H9 (cell line): ENCODE measurements around the gene MRPL27. TPM values are rescaled to one million over a fixed set of nuclear protein-coding genes. Genes with fewer than 3 reads are reported as not detected.

ENCODE experiments used
- DNase-seq: peaks from one replicate; pipeline ENCODE4 v3.0.0-alpha.2; 2017
- H2AFZ ChIP-seq: one replicate; pipeline ENCODE4 v1.6.1; 2013; ENCODE audit warnings: mild to moderate bottlenecking, low read length, control low read depth, moderate library complexity
- H2AK5ac ChIP-seq: 2 replicates; pipeline ENCODE4 v1.6.1; 2013; ENCODE audit warnings: low read length, control low read depth, mixed read lengths; ENCODE audit not compliant: insufficient read length
- H2BK120ac ChIP-seq: one replicate; pipeline ENCODE4 v1.6.1; 2013; ENCODE audit warnings: low read depth, mild to moderate bottlenecking, low read length, control low read depth, inconsistent platforms; ENCODE audit not compliant: poor library complexity, severe bottlenecking
- H2BK12ac ChIP-seq: 2 replicates; pipeline ENCODE4 v1.6.1; 2013; ENCODE audit warnings: low read length, control low read depth, mixed read lengths, low read depth; ENCODE audit not compliant: insufficient read length
- H2BK15ac ChIP-seq: 2 replicates; pipeline ENCODE4 v1.6.1; 2013; ENCODE audit warnings: low read depth, low read length, control low read depth
- H2BK20ac ChIP-seq: one replicate; pipeline ENCODE4 v1.6.1; 2013; ENCODE audit warnings: low read depth, mild to moderate bottlenecking, low read length, control low read depth, inconsistent platforms; ENCODE audit not compliant: poor library complexity, severe bottlenecking
- H2BK5ac ChIP-seq: 2 replicates; pipeline ENCODE4 v1.6.1; 2013; ENCODE audit warnings: low read length, control low read depth, mixed read lengths; ENCODE audit not compliant: insufficient read length
- H3K14ac ChIP-seq: 2 replicates; pipeline ENCODE4 v1.6.1; 2013; ENCODE audit warnings: low read length, control low read depth; ENCODE audit not compliant: insufficient read depth
- H3K18ac ChIP-seq: 2 replicates; pipeline ENCODE4 v1.6.1; 2013; ENCODE audit warnings: low read depth, mild to moderate bottlenecking, mixed read lengths, low read length, control low read depth; ENCODE audit not compliant: insufficient read length
- H3K23ac ChIP-seq: 2 replicates; pipeline ENCODE4 v1.6.1; 2013; ENCODE audit warnings: low read length, control low read depth, mixed read lengths, low read depth; ENCODE audit not compliant: insufficient read length
- H3K23me2 ChIP-seq: 2 replicates; pipeline ENCODE4 v1.6.1; 2013; ENCODE audit warnings: low read depth, mild to moderate bottlenecking, mixed read lengths, low read length, control low read depth; ENCODE audit not compliant: insufficient read length, poor library complexity, severe bottlenecking
- H3K27ac ChIP-seq: 2 replicates; pipeline ENCODE4 v1.5.1; 2013; ENCODE audit warnings: low read length, control low read depth, mixed read lengths, low read depth; ENCODE audit not compliant: insufficient read length
- H3K27me3 ChIP-seq: 2 replicates; pipeline ENCODE4 v1.6.1; 2013; ENCODE audit warnings: low read length, control low read depth, inconsistent platforms; ENCODE audit not compliant: insufficient read depth
- H3K4ac ChIP-seq: 2 replicates; pipeline ENCODE4 v1.6.1; 2013; ENCODE audit warnings: low read depth, mild to moderate bottlenecking, control low read depth, inconsistent platforms, low read length, moderate library complexity
- H3K4me1 ChIP-seq: 2 replicates; pipeline ENCODE4 v1.6.1; 2013; ENCODE audit warnings: low read length, control low read depth, inconsistent platforms; ENCODE audit not compliant: insufficient read depth
- H3K4me2 ChIP-seq: 2 replicates; pipeline ENCODE4 v1.6.1; 2013; ENCODE audit warnings: low read length, control low read depth, mixed read lengths; ENCODE audit not compliant: insufficient read length, insufficient read depth
- H3K56ac ChIP-seq: 2 replicates; pipeline ENCODE4 v1.6.1; 2013; ENCODE audit warnings: low read depth, mild to moderate bottlenecking, mixed read lengths, low read length, control low read depth; ENCODE audit not compliant: insufficient read length
- H3K79me1 ChIP-seq: 2 replicates; pipeline ENCODE4 v1.6.1; 2013; ENCODE audit warnings: low read depth, mild to moderate bottlenecking, moderate library complexity, low read length, control low read depth, inconsistent platforms; ENCODE audit not compliant: insufficient read depth, poor library complexity, severe bottlenecking
- H3K79me2 ChIP-seq: 2 replicates; pipeline ENCODE4 v1.6.1; 2013; ENCODE audit warnings: low read length, control low read depth, inconsistent platforms; ENCODE audit not compliant: insufficient read depth
- H3K9ac ChIP-seq: 2 replicates; pipeline ENCODE4 v1.6.1; 2013; ENCODE audit warnings: low read length, control low read depth, mixed read lengths; ENCODE audit not compliant: insufficient read length; ENCODE audit errors: extremely low read depth
- H3K9me3 ChIP-seq: one replicate; pipeline ENCODE4 v1.6.1; 2013; ENCODE audit warnings: low read depth, low read length, inconsistent platforms; ENCODE audit not compliant: control insufficient read depth
- H3T11ph ChIP-seq: one replicate; pipeline ENCODE4 v1.6.1; 2013; ENCODE audit warnings: mild to moderate bottlenecking, low read length, control low read depth, inconsistent platforms
- H4K20me1 ChIP-seq: one replicate; pipeline ENCODE4 v1.6.1; 2013; ENCODE audit not compliant: control insufficient read depth, insufficient read length, insufficient read depth
- H4K5ac ChIP-seq: 2 replicates; pipeline ENCODE4 v1.6.1; 2013; ENCODE audit warnings: low read depth, mild to moderate bottlenecking, mixed read lengths, low read length, control low read depth; ENCODE audit not compliant: insufficient read length
- H4K8ac ChIP-seq: replicated peaks from 2 replicates; pipeline ENCODE4 v1.6.1; 2013; ENCODE audit warnings: low read length, control low read depth, mixed read lengths, low read depth; ENCODE audit not compliant: insufficient read length
- H4K91ac ChIP-seq: 2 replicates; pipeline ENCODE4 v1.6.1; 2013; ENCODE audit warnings: low read depth, mild to moderate bottlenecking, moderate library complexity, mixed read lengths, low read length, control low read depth; ENCODE audit not compliant: insufficient read length
- H3K27ac Mint-ChIP-seq, 3 experiments: 2 replicates in 2 of 3; 3 replicates in 1 of 3; pipeline ENCODE4 v1.8.0; 2020 to 2021; ENCODE audit warnings: mixed read lengths in 3 of 3, mild to moderate bottlenecking in 1 of 3, moderate library complexity in 1 of 3
- H3K27me3 Mint-ChIP-seq: 2 replicates; pipeline ENCODE4 v1.8.0; 2021; ENCODE audit warnings: low read depth, mild to moderate bottlenecking, moderate library complexity, mixed read lengths
- H3K36me3 Mint-ChIP-seq, 3 experiments: 2 replicates in 2 of 3; 3 replicates in 1 of 3; pipeline ENCODE4 v1.8.0; 2020 to 2021; ENCODE audit warnings: low read depth in 3 of 3, mixed read lengths in 3 of 3; ENCODE audit not compliant: insufficient read depth in 1 of 3
- H3K4me1 Mint-ChIP-seq, 2 experiments: 2 replicates each; pipeline ENCODE4 v1.8.0; 2020; ENCODE audit warnings: mixed read lengths in 2 of 2
- H3K4me3 Mint-ChIP-seq, 2 experiments: 2 replicates in 1 of 2; 3 replicates in 1 of 2; pipeline ENCODE4 v1.8.0; 2020 to 2021; ENCODE audit warnings: mild to moderate bottlenecking in 2 of 2, mixed read lengths in 2 of 2, moderate library complexity in 1 of 2
- H3K9me3 Mint-ChIP-seq, 2 experiments: 2 replicates in 1 of 2; 3 replicates in 1 of 2; pipeline ENCODE4 v1.8.0; 2020; ENCODE audit warnings: mild to moderate bottlenecking in 2 of 2, mixed read lengths in 2 of 2, moderate library complexity in 1 of 2
- WGBS: extraction: QIAGEN DNeasy Blood & Tissue Kit; methylation state at CpG from one replicate; pipeline ENCODE4 v1.1.7; 2013; ENCODE audit warnings: missing lambda C conversion rate, low lambda C conversion rate, mixed read lengths; ENCODE audit not compliant: insufficient read length; ENCODE audit errors: extremely low coverage; 5-methylcytosine and 5-hydroxymethylcytosine counted together
- total RNA-seq: library from RNA; stranded (reverse); gene quantifications from 2 replicates; pipeline ENCODE4 v1.2.1, GENCODE V29; 2021
- TF ChIP-seq, protein P1 (sequence below): fragments of 200-600 bp; sonication (generic); conservative IDR thresholded peaks from 3 replicates; pipeline ENCODE4 v1.8.0; 2021; ENCODE audit warnings: antibody characterized with exemption, mild to moderate bottlenecking

MRPL27 gene
- total RNA-seq, 1 experiment from 2014 or later = 85.9 TPM

- Histone ChIP-seq H3K4me2 (no peak overlapping the region), H3K23me2 (no peaks in the 10 kb centered on the region), H3K27ac (no peak overlapping the region), H3K27me3 (no peaks in the 10 kb centered on the region), H4K91ac (no peak overlapping the region), H3K14ac (no peak overlapping the region), H2BK15ac (no peak overlapping the region), H2AK5ac (no peak overlapping the region), H2AFZ (no peak overlapping the region), H2BK120ac (no peak overlapping the region), H3K4me1 (no peaks in the 10 kb centered on the region), H3K4ac (no peak overlapping the region), H3K18ac (no peak overlapping the region), H3K79me1 (no peaks in the 10 kb centered on the region), H3K9ac (no peak overlapping the region), H3K23ac (no peak overlapping the region), H2BK20ac (no peak overlapping the region), H3T11ph (no peak overlapping the region), H2BK12ac (no peak overlapping the region), H3K79me2 (no peaks in the 10 kb centered on the region), H4K20me1 (peaks cover 2% of the 10 kb centered on the region), H4K8ac (no peak overlapping the region), H2BK5ac (no peak overlapping the region), H4K5ac (no peak overlapping the region), H3K56ac (no peak overlapping the region), H3K9me3 (no peaks in the 10 kb centered on the region)
- Mint-ChIP-seq H3K4me3 (no peak overlapping the region), H3K27ac (no peak overlapping the region), H3K27me3 (peaks cover 5% of the 10 kb centered on the region), H3K36me3 (no peaks in the 10 kb centered on the region), H3K9me3 (no peaks in the 10 kb centered on the region), H3K4me1 (peaks cover 11 to 14% of the 10 kb centered on the region in 2 experiments)
- DNase-seq = no peak
- TF ChIP-seq, protein P1, sequence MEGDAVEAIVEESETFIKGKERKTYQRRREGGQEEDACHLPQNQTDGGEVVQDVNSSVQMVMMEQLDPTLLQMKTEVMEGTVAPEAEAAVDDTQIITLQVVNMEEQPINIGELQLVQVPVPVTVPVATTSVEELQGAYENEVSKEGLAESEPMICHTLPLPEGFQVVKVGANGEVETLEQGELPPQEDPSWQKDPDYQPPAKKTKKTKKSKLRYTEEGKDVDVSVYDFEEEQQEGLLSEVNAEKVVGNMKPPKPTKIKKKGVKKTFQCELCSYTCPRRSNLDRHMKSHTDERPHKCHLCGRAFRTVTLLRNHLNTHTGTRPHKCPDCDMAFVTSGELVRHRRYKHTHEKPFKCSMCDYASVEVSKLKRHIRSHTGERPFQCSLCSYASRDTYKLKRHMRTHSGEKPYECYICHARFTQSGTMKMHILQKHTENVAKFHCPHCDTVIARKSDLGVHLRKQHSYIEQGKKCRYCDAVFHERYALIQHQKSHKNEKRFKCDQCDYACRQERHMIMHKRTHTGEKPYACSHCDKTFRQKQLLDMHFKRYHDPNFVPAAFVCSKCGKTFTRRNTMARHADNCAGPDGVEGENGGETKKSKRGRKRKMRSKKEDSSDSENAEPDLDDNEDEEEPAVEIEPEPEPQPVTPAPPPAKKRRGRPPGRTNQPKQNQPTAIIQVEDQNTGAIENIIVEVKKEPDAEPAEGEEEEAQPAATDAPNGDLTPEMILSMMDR = no peak
- no CpG with 5 or more reads among the region's 21 CpGs for WGBS
These were observed 44.3 kb downstream of the MRPL27 start for GRCh38 chr17:50328363-50329325.
